ENCODE measurements around the gene TIMM29.

TIMM29 gene

GRCh38 chr19:10965398-10965797 is 36.8 kb downstream of the TIMM29 start:
- Histone ChIP-seq H3K4me1 (ENCODE audit: insufficient read depth, low read length) (peaks cover 13% of the 10 kb centered on the region), H3K9me3 (ENCODE audit: low read length) (no peaks in the 10 kb centered on the region), H3K36me3 (ENCODE audit: insufficient read depth, low read length) (peaks cover 7% of the 10 kb centered on the region), H2AFZ (ENCODE audit: low read depth, low read length) (no peak overlapping the region), H3K27me3 (ENCODE audit: insufficient read depth, low read length) (no peaks in the 10 kb centered on the region), H3K4me3 (ENCODE audit: low read length) (no peak overlapping the region)

GRCh38 chr19:10966809-10967208 is 38.2 kb downstream of the TIMM29 start:
- H3K9me3 ChIP-seq (ENCODE audit: low read length), result no peaks in the 10 kb centered on the region
- no peaks in the 10 kb centered on the region for H3K27me3 ChIP-seq (ENCODE audit: insufficient read depth, low read length)
- H3K4me1 ChIP-seq (ENCODE audit: insufficient read depth, low read length), result peaks cover 13% of the 10 kb centered on the region
- peaks cover 7% of the 10 kb centered on the region for H3K36me3 ChIP-seq (ENCODE audit: insufficient read depth, low read length)
- no peak overlapping the region for H3K4me3 ChIP-seq (ENCODE audit: low read length)
- no peak overlapping the region for H2AFZ ChIP-seq (ENCODE audit: low read depth, low read length)

GRCh38 chr19:10968527-10969135 is 40.0 kb downstream of the TIMM29 start:
- H3K27me3 ChIP-seq (ENCODE audit: insufficient read depth, low read length), result no peaks in the 10 kb centered on the region
- peaks cover 2% of the 10 kb centered on the region for H3K9me3 ChIP-seq (ENCODE audit: low read length)
- H3K4me1 ChIP-seq (ENCODE audit: insufficient read depth, low read length), result peaks cover 6% of the 10 kb centered on the region
- H3K36me3 ChIP-seq (ENCODE audit: insufficient read depth, low read length), result peaks cover 11% of the 10 kb centered on the region
- no peak overlapping the region for H2AFZ ChIP-seq (ENCODE audit: low read depth, low read length)
- no peak overlapping the region for H3K4me3 ChIP-seq (ENCODE audit: low read length)

- Histone ChIP-seq H3K4me3 (ENCODE audit: low read length) (no peak overlapping the region), H3K36me3 (ENCODE audit: insufficient read depth, low read length) (peaks cover 8% of the 10 kb centered on the region), H3K27me3 (ENCODE audit: insufficient read depth, low read length) (no peaks in the 10 kb centered on the region), H3K4me1 (ENCODE audit: insufficient read depth, low read length) (peaks cover 6% of the 10 kb centered on the region), H2AFZ (ENCODE audit: low read depth, low read length) (no peak overlapping the region), H3K9me3 (ENCODE audit: low read length) (peaks cover 4% of the 10 kb centered on the region)
Measured at GRCh38 chr19:10971107-10971726, 42.6 kb downstream of the TIMM29 start.

- Histone ChIP-seq H3K4me3 (ENCODE audit: low read length) (no peak overlapping the region), H3K27me3 (ENCODE audit: insufficient read depth, low read length) (no peaks in the 10 kb centered on the region), H3K9me3 (ENCODE audit: low read length) (peaks cover 10% of the 10 kb centered on the region), H2AFZ (ENCODE audit: low read depth, low read length) (no peak overlapping the region), H3K4me1 (ENCODE audit: insufficient read depth, low read length) (no peaks in the 10 kb centered on the region), H3K36me3 (ENCODE audit: insufficient read depth, low read length) (peaks cover 24% of the 10 kb centered on the region)
Measured at GRCh38 chr19:10975374-10976130, 46.9 kb downstream of the TIMM29 start.

- H3K4me3 ChIP-seq (ENCODE audit: low read length), result no peak overlapping the region
- H3K36me3 ChIP-seq (ENCODE audit: insufficient read depth, low read length), result peaks cover 32% of the 10 kb centered on the region
- H2AFZ ChIP-seq (ENCODE audit: low read depth, low read length), result no peak overlapping the region
- H3K27me3 ChIP-seq (ENCODE audit: insufficient read depth, low read length), result no peaks in the 10 kb centered on the region
- H3K4me1 ChIP-seq (ENCODE audit: insufficient read depth, low read length), result no peaks in the 10 kb centered on the region
- H3K9me3 ChIP-seq (ENCODE audit: low read length), result peaks cover 10% of the 10 kb centered on the region
Measured at GRCh38 chr19:10976131-10976892, 47.7 kb downstream of the TIMM29 start.

GRCh38 chr19:10977742-10978092 is 49.1 kb downstream of the TIMM29 start:
- Histone ChIP-seq H3K36me3 (ENCODE audit: insufficient read depth, low read length) (peaks cover 31% of the 10 kb centered on the region), H3K4me1 (ENCODE audit: insufficient read depth, low read length) (no peaks in the 10 kb centered on the region), H3K4me3 (ENCODE audit: low read length) (no peak overlapping the region), H2AFZ (ENCODE audit: low read depth, low read length) (no peak overlapping the region), H3K9me3 (ENCODE audit: low read length) (peaks cover 10% of the 10 kb centered on the region), H3K27me3 (ENCODE audit: insufficient read depth, low read length) (no peaks in the 10 kb centered on the region)

All from neuron (in vitro differentiated cells).